ENCODE results near the gene PRPF6. TPM values are rescaled to one million over a fixed set of nuclear protein-coding genes. Genes with fewer than 3 reads are reported as not detected.

PRPF6 gene
- total RNA-seq, 1 donor from 2014 or later, result 46.8 TPM

GRCh38 chr20:64035066-64035932 is 54.4 kb downstream of the PRPF6 start:
- no peak for DNase-seq
- Histone ChIP-seq H3K27ac (replicated peaks) (no peak overlapping the region), H3K27me3 (ENCODE audit: low read depth) (peaks cover 45% of the 10 kb centered on the region), H3K4me1 (peaks cover 42% of the 10 kb centered on the region), H3K36me3 (peaks cover 47% of the 10 kb centered on the region), H3K4me3 (no peak overlapping the region), H3K9me3 (replicated peaks) (no peaks in the 10 kb centered on the region)
- no peak for TF ChIP-seq CTCF (IDR thresholded peaks at IDR 0.05; ENCODE audit: borderline replicate concordance)
- intact Hi-C loops (cut with micrococcal nuclease), result no loop called here

GRCh38 chr20:64035933-64036345 is 55.0 kb downstream of the PRPF6 start, which contains the start of gene C20orf204:
TSS of gene C20orf204 (plus strand) at chr20:64036182. CDS start at chr20:64036324, 142 bp downstream.
- no peaks in the 10 kb centered on the region for H3K9me3 ChIP-seq (replicated peaks)
- TF ChIP-seq CTCF (IDR thresholded peaks at IDR 0.05; ENCODE audit: borderline replicate concordance), result no peak
- H3K4me3 ChIP-seq, result no peak within 1 kb of the TSS
- H3K27me3 ChIP-seq (ENCODE audit: low read depth), result peaks cover 52% of the 10 kb centered on the region
- intact Hi-C loops (cut with micrococcal nuclease), result no loop called here
- H3K4me1 ChIP-seq, result peaks cover 48% of the 10 kb centered on the region
- peaks cover 40% of the 10 kb centered on the region for H3K36me3 ChIP-seq
- no peak for DNase-seq
- no peak within 1 kb of the TSS for H3K27ac ChIP-seq (replicated peaks)

- no peak for DNase-seq
These were observed 55.6 kb downstream of the PRPF6 start for GRCh38 chr20:64036346-64037198.

GRCh38 chr20:64037199-64037497 is 56.2 kb downstream of the PRPF6 start:
- intact Hi-C loops (cut with micrococcal nuclease), result no loop called here
- peaks cover 64% of the 10 kb centered on the region for H3K27me3 ChIP-seq (ENCODE audit: low read depth)
- H3K9me3 ChIP-seq (replicated peaks), result no peaks in the 10 kb centered on the region
- no peak for DNase-seq
- peaks cover 32% of the 10 kb centered on the region for H3K36me3 ChIP-seq
- no peak for TF ChIP-seq CTCF (IDR thresholded peaks at IDR 0.05; ENCODE audit: borderline replicate concordance)
- H3K27ac ChIP-seq (replicated peaks), result no peak overlapping the region
- H3K4me1 ChIP-seq, result peaks cover 60% of the 10 kb centered on the region
- H3K4me3 ChIP-seq, result no peak overlapping the region

More at GRCh38 chr20:64036346-64037198, 55.6 kb downstream of the PRPF6 start:
- no peak overlapping the region for H3K4me3 ChIP-seq
- H3K27me3 ChIP-seq (ENCODE audit: low read depth), result peaks cover 58% of the 10 kb centered on the region
- H3K27ac ChIP-seq (replicated peaks), result no peak overlapping the region
- H3K36me3 ChIP-seq, result peaks cover 37% of the 10 kb centered on the region
- peaks cover 55% of the 10 kb centered on the region for H3K4me1 ChIP-seq
- intact Hi-C loops (cut with micrococcal nuclease), result no loop called here
- no peaks in the 10 kb centered on the region for H3K9me3 ChIP-seq (replicated peaks)
- no peak for TF ChIP-seq CTCF (IDR thresholded peaks at IDR 0.05; ENCODE audit: borderline replicate concordance)

- H3K27me3 ChIP-seq (ENCODE audit: low read depth), result peaks cover 68% of the 10 kb centered on the region
- H3K4me1 ChIP-seq, result peaks cover 64% of the 10 kb centered on the region
- H3K9me3 ChIP-seq (replicated peaks), result no peaks in the 10 kb centered on the region
- peak overlapping the region; percentile 89 for H3K27ac ChIP-seq (replicated peaks)
- peaks cover 27% of the 10 kb centered on the region for H3K36me3 ChIP-seq
- TF ChIP-seq CTCF (IDR thresholded peaks at IDR 0.05; ENCODE audit: borderline replicate concordance), result no peak
- intact Hi-C loops (cut with micrococcal nuclease), result no loop called here
- no peak for DNase-seq
- peak overlapping the region; percentile 69 for H3K4me3 ChIP-seq
These were observed 56.7 kb downstream of the PRPF6 start for GRCh38 chr20:64037498-64038213.

Data from left ventricle myocardium inferior (tissue), 1 donor.